Measurements from ENCODE around the gene RGS9.

The RGS9 gene

GRCh38 chr17:65145743-65146142 lies 8.6 kb downstream of the RGS9 start:
- no peaks in the 10 kb centered on the region for H3K36me3 Mint-ChIP-seq (ENCODE audit: low read depth)
- H3K27ac Mint-ChIP-seq: no peak overlapping the region
- TF ChIP-seq, protein P1, sequence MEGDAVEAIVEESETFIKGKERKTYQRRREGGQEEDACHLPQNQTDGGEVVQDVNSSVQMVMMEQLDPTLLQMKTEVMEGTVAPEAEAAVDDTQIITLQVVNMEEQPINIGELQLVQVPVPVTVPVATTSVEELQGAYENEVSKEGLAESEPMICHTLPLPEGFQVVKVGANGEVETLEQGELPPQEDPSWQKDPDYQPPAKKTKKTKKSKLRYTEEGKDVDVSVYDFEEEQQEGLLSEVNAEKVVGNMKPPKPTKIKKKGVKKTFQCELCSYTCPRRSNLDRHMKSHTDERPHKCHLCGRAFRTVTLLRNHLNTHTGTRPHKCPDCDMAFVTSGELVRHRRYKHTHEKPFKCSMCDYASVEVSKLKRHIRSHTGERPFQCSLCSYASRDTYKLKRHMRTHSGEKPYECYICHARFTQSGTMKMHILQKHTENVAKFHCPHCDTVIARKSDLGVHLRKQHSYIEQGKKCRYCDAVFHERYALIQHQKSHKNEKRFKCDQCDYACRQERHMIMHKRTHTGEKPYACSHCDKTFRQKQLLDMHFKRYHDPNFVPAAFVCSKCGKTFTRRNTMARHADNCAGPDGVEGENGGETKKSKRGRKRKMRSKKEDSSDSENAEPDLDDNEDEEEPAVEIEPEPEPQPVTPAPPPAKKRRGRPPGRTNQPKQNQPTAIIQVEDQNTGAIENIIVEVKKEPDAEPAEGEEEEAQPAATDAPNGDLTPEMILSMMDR (IDR thresholded peaks at IDR 0.05; ENCODE audit: unreplicated experiment in 3 of 3): no peak
- H3K9me3 Mint-ChIP-seq: no peaks in the 10 kb centered on the region
- H3K27me3 Mint-ChIP-seq (ENCODE audit: low read depth): peaks cover 15% of the 10 kb centered on the region
- H3K4me1 Mint-ChIP-seq: peaks cover 16% of the 10 kb centered on the region
- no peak overlapping the region for H3K4me3 Mint-ChIP-seq

DNA sequence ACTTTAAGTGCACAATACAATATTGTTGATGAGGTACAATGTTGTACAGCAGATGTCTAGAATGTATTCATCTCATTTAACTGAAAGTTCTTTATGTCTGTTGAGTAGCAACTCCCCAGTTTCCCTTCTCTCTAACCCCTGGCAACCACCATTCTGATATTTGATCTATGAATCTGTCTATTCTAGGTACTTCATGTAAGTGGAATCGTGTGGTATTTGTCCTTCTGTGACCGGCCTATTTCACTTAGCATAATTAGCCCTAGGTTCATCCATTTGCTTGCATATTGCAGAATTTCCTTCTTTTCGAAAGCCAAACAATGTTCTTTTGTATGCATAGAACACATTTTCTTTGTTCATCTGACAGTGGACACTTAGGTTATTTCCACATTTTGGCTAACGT lies 10.8 kb downstream of the RGS9 start:
- H3K36me3 Mint-ChIP-seq (ENCODE audit: low read depth): no peaks in the 10 kb centered on the region
- TF ChIP-seq, protein P1 (IDR thresholded peaks at IDR 0.05; ENCODE audit: unreplicated experiment in 3 of 3): no peak
- peaks cover 16% of the 10 kb centered on the region for H3K4me1 Mint-ChIP-seq
- no peak overlapping the region for H3K27ac Mint-ChIP-seq
- no peaks in the 10 kb centered on the region for H3K9me3 Mint-ChIP-seq
- H3K4me3 Mint-ChIP-seq: no peak overlapping the region
- peaks cover 18% of the 10 kb centered on the region for H3K27me3 Mint-ChIP-seq (ENCODE audit: low read depth)

- peak overlapping the region; percentile 42 to 88 (median 64) for H3K27ac Mint-ChIP-seq
- H3K4me1 Mint-ChIP-seq: peaks cover 16% of the 10 kb centered on the region
These were observed 17.8 kb downstream of the RGS9 start for GRCh38 chr17:65154770-65155589.

DNA sequence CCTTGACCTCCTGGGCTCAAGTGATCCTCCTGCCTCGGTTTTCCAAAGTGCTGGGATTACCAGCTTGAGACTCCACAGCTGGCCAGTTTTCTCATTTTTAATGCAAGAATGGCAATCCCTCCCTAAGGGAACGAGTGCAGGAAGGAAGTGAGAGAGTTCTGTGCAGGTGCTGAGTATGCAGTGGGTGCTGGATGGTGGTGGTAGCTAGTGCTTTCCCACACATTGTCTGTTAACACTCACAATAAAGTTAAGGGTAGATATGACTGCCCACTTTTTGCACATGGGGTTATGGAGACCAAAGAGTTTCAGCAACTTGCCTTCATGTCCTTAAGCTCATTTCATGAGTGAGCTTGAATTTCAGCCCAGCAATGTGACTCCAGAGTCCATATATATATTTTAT lies 18.5 kb downstream of the RGS9 start:
- TF ChIP-seq, protein P1 (IDR thresholded peaks at IDR 0.05; ENCODE audit: unreplicated experiment in 3 of 3): no peak
- Mint-ChIP-seq H3K27me3 (ENCODE audit: low read depth) (peaks cover 5% of the 10 kb centered on the region), H3K4me3 (no peak overlapping the region), H3K9me3 (no peaks in the 10 kb centered on the region), H3K36me3 (ENCODE audit: low read depth) (peaks cover 3% of the 10 kb centered on the region), H3K4me1 (peaks cover 16% of the 10 kb centered on the region), H3K27ac (peak overlapping the region; percentile 11 to 64 (median 42))

More at GRCh38 chr17:65154770-65155589, 17.8 kb downstream of the RGS9 start:
- TF ChIP-seq, protein P1 (IDR thresholded peaks at IDR 0.05; ENCODE audit: unreplicated experiment in 3 of 3): no peak
- no peaks in the 10 kb centered on the region for H3K9me3 Mint-ChIP-seq
- no peak overlapping the region for H3K4me3 Mint-ChIP-seq
- H3K27me3 Mint-ChIP-seq (ENCODE audit: low read depth): peaks cover 9% of the 10 kb centered on the region
- peaks cover 3% of the 10 kb centered on the region for H3K36me3 Mint-ChIP-seq (ENCODE audit: low read depth)

DNA sequence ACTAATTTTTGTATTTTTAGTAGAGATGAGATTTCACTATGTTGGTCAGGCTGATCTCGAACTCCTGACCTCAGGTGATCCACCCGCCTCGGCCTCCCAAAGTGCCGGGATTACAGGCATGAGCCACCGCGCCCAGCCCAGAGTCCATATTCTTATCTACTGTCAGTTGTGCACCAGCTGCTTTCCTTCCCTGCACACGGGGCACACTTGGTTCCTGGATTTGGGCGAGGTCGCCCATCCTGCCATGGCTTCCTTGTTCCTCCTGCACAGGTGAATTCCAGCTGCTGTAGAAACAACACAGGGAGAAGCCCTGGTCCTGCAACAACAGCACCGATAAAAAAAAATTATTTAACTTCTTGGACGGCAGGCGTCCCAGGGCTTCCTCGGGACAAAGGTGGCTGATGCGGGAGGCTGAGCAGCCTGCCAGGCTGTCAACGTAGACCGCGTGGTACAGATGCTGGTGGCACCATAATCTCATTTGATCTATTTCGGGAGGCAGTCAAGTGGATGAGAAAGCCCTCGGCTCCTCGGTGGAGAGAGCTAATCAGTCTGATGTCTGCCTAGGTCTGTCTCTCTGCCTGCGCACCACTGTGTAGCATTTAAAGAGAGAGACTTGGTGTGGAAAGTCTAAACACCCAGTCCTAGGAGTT lies 19.1 kb downstream of the RGS9 start:
- H3K36me3 Mint-ChIP-seq (ENCODE audit: low read depth): peaks cover 3% of the 10 kb centered on the region
- no peaks in the 10 kb centered on the region for H3K9me3 Mint-ChIP-seq
- H3K4me3 Mint-ChIP-seq: no peak overlapping the region
- TF ChIP-seq, protein P1 (IDR thresholded peaks at IDR 0.05; ENCODE audit: unreplicated experiment in 3 of 3): no peak
- peaks cover 16% of the 10 kb centered on the region for H3K4me1 Mint-ChIP-seq
- H3K27ac Mint-ChIP-seq: peak overlapping the region in 1 of 3 experiments; percentile 27
- H3K27me3 Mint-ChIP-seq (ENCODE audit: low read depth): peaks cover 5% of the 10 kb centered on the region

Data from nephron (organoid).